Colonic mucosa (tissue), 4 donors: ENCODE results near the gene NPAS1. TPM values are rescaled to one million over a fixed set of nuclear protein-coding genes. Genes with fewer than 3 reads are reported as not detected.

ENCODE experiments used
- DNase-seq: peaks from one replicate; pipeline ENCODE4 v3.0.0-alpha.2; 2020
- H3K27ac ChIP-seq: fragments of 200-600 bp; one replicate; pipeline ENCODE4 v1.8.0; 2021
- H3K27me3 ChIP-seq: fragments of 200-600 bp; one replicate; pipeline ENCODE4 v1.8.0; 2021
- H3K36me3 ChIP-seq: fragments of 200-600 bp; one replicate; pipeline ENCODE4 v1.8.0; 2021
- H3K4me1 ChIP-seq: fragments of 200-600 bp; one replicate; pipeline ENCODE4 v1.8.0; 2021; ENCODE audit warnings: mild to moderate bottlenecking
- H3K4me3 ChIP-seq: fragments of 200-600 bp; one replicate; pipeline ENCODE4 v1.8.0; 2021
- H3K9ac ChIP-seq, 2 donors: one replicate each; pipeline ENCODE4 v1.7.0; 2013; ENCODE audit warnings: control low read depth in 2 of 2, low read depth in 2 of 2, low read length in 2 of 2
- H3K9me3 ChIP-seq: fragments of 200-600 bp; one replicate; pipeline ENCODE4 v1.8.0; 2021
- intact Hi-C: fragments of 100-400 bp; cut with DNase I; formaldehyde crosslinking; loops from one replicate; pipeline ENCODE4 v1.14.1; 2022
- total RNA-seq, 2 donors: library from RNA; stranded (reverse); fragmentation: NEBNext Ultra II Directional in 1 of 2; extraction: Animal tissue kit (Norgen Biotek cat#: 25700) in 1 of 2; gene quantifications; one replicate each; pipeline ENCODE4 v1.2.1, GENCODE V29; 2021
- TF ChIP-seq, protein P1 (sequence below): fragments of 200-600 bp; IDR thresholded peaks from one replicate; pipeline ENCODE4 v1.8.0; 2022; ENCODE audit warnings: antibody characterized with exemption, mild to moderate bottlenecking
- donor health status: healthy.
- donor health status: DM: no; HTN: no; CAD: no.
- donor health status: DM: no; HTN: no; CAD: no.

The NPAS1 gene
- total RNA-seq, 2 donors from 2014 or later, result 0.35 to 0.64 TPM

DNA sequence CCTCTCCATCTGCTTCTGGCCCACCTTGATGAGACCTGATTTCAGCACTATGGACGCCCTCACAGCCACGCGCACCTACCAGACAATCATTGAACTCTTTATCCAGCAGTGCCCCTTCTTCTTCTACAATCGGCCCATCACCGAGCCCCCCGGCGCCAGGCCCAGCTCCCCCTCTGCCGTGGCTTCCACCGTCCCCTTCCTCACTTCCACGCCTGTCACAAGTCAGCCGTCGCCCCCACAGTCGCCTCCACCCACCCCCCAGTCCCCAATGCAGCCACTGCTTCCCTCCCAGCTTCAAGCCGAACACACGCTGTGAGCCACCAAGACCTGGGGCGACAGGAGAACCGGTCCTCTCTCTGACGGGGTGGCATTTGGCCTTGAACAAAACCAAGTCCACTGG, 19.3 kb upstream of the NPAS1 start:
- intact Hi-C loops, result no loop called here
- TF ChIP-seq, protein P1, sequence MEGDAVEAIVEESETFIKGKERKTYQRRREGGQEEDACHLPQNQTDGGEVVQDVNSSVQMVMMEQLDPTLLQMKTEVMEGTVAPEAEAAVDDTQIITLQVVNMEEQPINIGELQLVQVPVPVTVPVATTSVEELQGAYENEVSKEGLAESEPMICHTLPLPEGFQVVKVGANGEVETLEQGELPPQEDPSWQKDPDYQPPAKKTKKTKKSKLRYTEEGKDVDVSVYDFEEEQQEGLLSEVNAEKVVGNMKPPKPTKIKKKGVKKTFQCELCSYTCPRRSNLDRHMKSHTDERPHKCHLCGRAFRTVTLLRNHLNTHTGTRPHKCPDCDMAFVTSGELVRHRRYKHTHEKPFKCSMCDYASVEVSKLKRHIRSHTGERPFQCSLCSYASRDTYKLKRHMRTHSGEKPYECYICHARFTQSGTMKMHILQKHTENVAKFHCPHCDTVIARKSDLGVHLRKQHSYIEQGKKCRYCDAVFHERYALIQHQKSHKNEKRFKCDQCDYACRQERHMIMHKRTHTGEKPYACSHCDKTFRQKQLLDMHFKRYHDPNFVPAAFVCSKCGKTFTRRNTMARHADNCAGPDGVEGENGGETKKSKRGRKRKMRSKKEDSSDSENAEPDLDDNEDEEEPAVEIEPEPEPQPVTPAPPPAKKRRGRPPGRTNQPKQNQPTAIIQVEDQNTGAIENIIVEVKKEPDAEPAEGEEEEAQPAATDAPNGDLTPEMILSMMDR, result no peak
- Histone ChIP-seq H3K27me3 (peaks cover 10% of the 10 kb centered on the region), H3K4me3 (no peak overlapping the region), H3K9ac (no peak overlapping the region), H3K27ac (no peak overlapping the region), H3K36me3 (peaks cover 5% of the 10 kb centered on the region), H3K4me1 (no peaks in the 10 kb centered on the region), H3K9me3 (no peaks in the 10 kb centered on the region)
- DNase-seq, result no peak

DNA sequence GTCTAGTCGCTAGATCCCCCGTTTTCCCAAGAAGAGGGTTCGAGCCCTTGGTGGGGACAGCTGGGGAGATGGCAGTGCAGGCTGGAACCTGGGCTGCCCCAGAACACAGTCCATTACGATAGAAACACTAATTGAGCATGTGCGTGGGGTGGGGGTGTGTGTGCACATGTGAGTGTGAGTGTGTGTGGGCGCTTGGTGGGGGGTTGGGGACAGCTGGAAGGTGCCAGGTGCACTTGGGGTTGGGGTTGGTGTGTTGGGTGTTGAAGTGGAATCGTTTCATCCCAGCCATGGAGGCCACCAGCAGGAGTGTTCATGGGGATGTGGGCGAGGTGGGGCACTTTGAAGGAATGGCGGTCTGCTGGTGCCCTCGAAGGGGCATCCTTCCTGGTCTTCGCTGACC, 18.1 kb upstream of the NPAS1 start:
- intact Hi-C loops, result no loop called here
- no peak for DNase-seq
- Histone ChIP-seq H3K9ac (no peak overlapping the region), H3K9me3 (no peaks in the 10 kb centered on the region), H3K36me3 (peaks cover 5% of the 10 kb centered on the region), H3K4me3 (no peak overlapping the region), H3K27me3 (peaks cover 10% of the 10 kb centered on the region), H3K27ac (no peak overlapping the region), H3K4me1 (no peaks in the 10 kb centered on the region)
- TF ChIP-seq, protein P1, result no peak

DNA sequence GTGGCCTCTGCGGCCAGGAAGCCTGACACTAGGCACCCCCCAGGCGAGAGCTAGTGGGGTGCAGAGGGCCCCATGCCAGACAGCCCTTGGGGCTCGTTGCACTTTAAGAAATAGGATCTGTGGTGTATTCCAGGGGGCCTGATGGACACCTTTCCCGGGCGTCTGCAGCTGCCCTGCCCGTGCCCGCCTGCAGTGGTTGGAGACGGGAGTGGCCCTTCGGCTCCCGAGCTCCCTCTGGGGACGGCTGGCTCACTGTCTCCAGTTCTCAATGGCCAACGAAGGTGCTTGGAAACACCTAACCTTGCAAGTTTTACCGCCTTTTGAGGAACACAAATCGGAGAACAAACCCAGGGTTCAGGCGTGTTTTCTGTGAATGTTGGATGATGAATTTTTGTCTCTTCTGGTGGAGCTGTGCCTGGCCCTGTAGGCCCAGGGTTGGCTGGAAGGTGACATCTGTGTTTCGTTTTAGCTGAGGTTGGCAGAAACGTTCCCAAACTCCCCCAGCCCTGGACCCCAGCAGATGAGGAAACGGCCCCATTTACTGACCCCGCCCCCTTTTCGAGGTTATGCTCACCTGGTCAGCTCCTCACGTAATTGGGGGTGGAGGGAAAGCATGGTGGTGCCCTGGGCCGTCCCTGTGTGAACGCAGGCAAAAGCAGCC, 17.4 kb upstream of the NPAS1 start:
- no peak overlapping the region for H3K9ac ChIP-seq
- DNase-seq, result peak; percentile 48
- no peaks in the 10 kb centered on the region for H3K4me1 ChIP-seq
- H3K27me3 ChIP-seq, result peaks cover 10% of the 10 kb centered on the region
- H3K36me3 ChIP-seq, result peaks cover 5% of the 10 kb centered on the region
- H3K27ac ChIP-seq, result no peak overlapping the region
- TF ChIP-seq, protein P1, result no peak
- H3K4me3 ChIP-seq, result no peak overlapping the region
- H3K9me3 ChIP-seq, result no peaks in the 10 kb centered on the region
- intact Hi-C loops, result no loop called here

DNA sequence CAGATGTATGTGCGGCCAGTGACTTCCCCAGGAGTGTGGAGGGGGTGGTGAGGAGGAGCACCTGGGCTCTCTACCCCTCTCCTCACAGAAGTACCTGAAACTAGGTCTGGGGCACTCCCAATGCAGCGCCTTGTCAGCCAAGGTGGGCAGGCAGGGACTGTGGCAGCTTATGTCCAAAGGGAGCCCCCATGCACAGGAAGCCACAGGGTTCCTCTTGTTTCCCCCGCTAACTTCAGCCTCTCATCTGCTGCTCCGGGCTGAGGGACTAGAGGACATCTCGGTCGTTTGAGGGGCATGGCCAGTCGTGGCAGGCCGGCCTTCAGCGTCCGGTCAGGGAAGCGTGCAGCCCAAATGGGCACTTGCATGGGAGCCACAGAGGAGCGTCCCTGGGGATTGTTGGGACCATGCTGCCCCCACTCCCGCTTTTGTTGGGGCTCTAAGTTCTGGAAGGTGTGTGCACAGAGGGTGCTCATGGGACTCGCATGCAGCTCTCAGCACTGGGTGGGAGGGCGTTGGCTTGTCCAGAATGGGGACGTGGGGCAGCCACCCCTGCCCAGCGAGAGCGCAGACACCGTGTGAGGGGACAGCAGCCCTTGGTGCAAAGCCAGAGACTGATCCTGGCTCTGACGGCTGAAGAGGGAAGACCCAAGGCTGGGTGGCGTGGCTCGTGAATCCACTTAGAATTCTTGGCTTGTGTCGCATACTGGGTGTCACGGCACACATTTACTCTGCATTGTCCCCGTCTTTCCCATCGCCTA, 16.6 kb upstream of the NPAS1 start:
- Histone ChIP-seq H3K9ac (no peak overlapping the region), H3K27me3 (peaks cover 10% of the 10 kb centered on the region), H3K36me3 (peaks cover 5% of the 10 kb centered on the region), H3K9me3 (no peaks in the 10 kb centered on the region), H3K4me1 (no peaks in the 10 kb centered on the region), H3K4me3 (no peak overlapping the region), H3K27ac (no peak overlapping the region)
- DNase-seq, result no peak
- TF ChIP-seq, protein P1, result no peak
- intact Hi-C loops, result no loop called here

DNA sequence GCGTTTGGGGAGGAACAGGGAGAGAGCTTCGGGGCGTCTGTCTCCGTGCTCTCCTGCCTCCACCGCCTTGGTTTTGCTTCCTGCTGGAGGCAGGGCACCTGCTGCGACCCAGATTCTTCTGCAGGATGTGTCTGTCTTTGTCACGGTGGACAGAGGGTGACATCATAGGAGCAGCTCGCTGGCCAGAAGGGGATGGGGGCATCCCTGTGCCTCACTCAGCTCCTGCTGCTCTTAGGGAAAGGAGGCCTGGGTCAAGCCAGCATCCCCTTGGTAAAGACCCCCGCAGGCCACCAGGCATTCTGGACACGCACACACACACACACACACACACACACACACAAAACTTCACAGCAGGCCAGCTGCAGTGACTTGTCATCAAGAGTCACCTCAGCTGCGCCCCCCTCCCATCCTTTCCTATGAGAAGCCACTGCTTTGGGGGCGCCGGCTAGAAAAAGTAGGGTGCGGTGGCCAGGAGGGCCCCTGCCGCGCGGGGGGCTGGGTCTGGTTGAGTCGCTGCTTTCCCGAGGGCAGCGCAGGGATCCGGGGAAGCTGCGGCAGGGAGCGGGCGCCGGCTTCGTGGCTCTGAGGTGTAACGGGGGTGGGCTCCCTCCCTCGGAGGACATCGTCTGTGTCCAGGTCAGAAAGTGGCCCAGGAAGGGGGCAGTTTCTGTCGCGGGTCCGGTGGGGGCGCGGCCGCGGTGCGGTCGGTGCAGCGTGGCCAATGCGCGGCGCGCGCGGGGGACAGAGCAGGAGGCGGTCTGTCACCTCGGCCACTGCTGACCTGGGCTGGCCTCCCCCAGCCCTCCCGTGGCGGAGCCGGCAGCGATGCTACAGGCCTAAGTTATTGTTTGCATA, 15.8 kb upstream of the NPAS1 start:
- Histone ChIP-seq H3K36me3 (peaks cover 3% of the 10 kb centered on the region), H3K27ac (no peak overlapping the region), H3K4me1 (no peaks in the 10 kb centered on the region), H3K9me3 (no peaks in the 10 kb centered on the region), H3K9ac (no peak overlapping the region), H3K27me3 (peaks cover 10% of the 10 kb centered on the region), H3K4me3 (no peak overlapping the region)
- TF ChIP-seq, protein P1, result no peak
- intact Hi-C loops, result no loop called here
- no peak for DNase-seq
